ENCODE results near the gene TAF11L5.

DNA sequence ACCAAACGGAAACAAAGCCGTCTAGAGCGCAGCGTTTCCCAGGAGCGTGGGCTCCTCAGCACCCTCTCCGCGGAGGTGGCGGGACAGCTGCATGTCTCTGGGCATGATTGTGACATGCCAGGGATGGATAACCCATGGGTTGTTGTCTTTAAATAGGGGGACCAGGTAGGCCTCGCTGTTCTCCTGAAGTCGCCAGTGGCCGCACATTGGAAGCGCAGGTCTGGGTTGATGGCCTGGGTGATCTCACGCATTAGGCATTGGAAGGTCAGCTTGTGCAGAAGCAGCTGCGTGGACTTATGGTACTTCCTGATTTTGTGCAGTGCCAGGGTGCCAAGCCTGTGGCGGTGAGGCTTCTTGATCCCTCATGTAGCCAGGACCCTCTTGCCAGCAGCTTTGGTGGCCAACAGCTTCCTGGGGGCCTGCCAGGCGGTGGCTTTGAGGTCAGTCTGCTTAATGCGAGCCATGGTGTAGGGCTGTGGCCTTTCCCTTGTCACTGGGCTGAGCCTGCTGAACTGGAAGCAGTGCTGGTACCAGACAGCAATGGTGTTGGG, 13.2 kb upstream of the TAF11L5 start:
- TF ChIP-seq EZH2 (optimal IDR thresholded peaks at IDR 0.05; ENCODE audit: low read depth, low read length): no peak
- no peak for TF ChIP-seq CTCF (IDR thresholded peaks at IDR 0.05; ENCODE audit: low read length)
- TF ChIP-seq EZH2phosphoT487 (IDR thresholded peaks at IDR 0.05; ENCODE audit: low read length): no peak

Data from MM.1S (cell line).